LNCaP clone FGC (cell line): ENCODE measurements around the gene WDFY2.

Experiments
- DNase-seq: peaks from one replicate; pipeline ENCODE4 v3.0.0-alpha.2; 2011; ENCODE audit warnings: low read depth
- H3K4me3 ChIP-seq: 2 replicates; pipeline ENCODE4 v1.5.1; 2011; ENCODE audit warnings: mild to moderate bottlenecking, low read depth, low read length, control low read depth
- TF ChIP-seq, protein P1 (sequence below): IDR thresholded peaks from 2 replicates; pipeline ENCODE4 v1.5.1; 2012; ENCODE audit warnings: mild to moderate bottlenecking; ENCODE audit not compliant: control insufficient read depth, insufficient read depth; ENCODE audit errors: extremely low read depth

The WDFY2 gene

DNA sequence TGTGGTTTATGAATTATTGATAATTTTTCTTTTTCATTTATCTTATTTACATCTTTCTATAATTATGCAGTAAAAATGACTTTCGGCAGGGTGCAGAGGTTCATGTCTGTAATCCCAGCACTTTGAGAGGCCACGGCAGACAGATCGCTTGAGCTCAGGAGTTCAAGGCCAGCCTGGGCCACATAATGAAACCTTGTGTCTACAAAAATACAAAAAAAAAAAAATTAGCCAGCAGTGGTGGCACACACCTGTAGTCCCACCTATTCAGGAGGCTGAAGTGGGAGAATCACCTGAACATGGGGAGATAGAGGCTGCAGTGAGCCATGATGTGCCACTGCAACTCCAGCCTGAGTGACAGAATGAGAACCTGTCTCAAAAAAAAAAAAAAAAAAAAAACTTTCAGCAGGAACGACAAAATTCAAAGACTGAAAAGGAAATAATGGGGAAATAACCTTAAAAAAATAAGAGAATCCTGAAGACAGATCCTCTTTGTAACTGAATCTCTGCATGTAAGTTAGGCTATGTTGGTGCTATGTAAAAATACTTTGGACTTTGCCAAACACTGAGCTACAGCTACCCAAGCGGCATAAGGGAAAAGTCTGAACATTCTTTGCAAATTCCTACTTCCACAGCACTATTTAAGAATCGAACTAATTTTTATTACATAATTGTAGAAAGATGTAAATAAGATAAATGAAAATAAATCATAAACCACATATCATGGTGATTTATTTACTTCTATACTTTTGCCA, 36.7 kb upstream of the WDFY2 start:
- TF ChIP-seq, protein P1, sequence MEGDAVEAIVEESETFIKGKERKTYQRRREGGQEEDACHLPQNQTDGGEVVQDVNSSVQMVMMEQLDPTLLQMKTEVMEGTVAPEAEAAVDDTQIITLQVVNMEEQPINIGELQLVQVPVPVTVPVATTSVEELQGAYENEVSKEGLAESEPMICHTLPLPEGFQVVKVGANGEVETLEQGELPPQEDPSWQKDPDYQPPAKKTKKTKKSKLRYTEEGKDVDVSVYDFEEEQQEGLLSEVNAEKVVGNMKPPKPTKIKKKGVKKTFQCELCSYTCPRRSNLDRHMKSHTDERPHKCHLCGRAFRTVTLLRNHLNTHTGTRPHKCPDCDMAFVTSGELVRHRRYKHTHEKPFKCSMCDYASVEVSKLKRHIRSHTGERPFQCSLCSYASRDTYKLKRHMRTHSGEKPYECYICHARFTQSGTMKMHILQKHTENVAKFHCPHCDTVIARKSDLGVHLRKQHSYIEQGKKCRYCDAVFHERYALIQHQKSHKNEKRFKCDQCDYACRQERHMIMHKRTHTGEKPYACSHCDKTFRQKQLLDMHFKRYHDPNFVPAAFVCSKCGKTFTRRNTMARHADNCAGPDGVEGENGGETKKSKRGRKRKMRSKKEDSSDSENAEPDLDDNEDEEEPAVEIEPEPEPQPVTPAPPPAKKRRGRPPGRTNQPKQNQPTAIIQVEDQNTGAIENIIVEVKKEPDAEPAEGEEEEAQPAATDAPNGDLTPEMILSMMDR = no peak
- H3K4me3 ChIP-seq = no peak overlapping the region
- no peak for DNase-seq

DNA sequence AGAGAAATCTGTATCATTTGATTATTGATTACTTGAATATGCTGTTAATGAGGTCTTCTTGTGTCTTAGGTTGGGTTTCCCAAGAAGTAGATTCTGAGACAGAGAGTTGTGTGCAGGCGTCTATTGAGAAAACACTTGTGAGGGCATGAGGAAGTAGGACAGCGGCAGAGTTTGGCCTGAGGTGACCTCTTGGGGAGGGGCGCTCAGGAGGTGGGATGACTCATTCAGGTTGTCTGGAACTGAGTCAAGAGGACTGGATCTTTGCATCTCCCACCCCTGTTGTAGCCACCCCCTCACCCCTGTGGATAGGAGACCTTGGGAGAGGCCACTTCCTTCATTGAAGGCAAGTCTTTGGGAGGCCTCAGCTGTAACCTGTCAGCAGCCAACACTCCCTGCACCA, 35.2 kb upstream of the WDFY2 start:
- TF ChIP-seq, protein P1 = no peak
- H3K4me3 ChIP-seq = no peak overlapping the region
- DNase-seq = no peak

DNA sequence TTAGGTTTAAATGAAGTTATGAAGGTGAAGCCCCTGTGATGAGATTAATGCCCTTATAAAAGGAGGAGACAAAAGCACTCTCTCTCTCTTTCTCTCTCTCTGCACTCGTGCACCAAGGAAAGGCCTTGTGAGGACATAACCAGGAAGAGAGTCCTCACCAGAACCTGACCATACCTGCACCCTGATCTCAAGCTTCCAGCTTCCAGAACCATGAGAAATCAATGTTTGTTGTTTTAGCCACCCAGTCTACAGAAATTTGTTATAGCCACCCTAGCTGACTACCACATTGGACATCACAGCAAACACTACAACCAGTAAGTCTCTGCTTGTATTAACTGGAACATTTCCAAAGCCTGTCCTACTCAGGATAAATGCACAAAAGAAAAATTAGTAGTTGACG, 34.7 kb upstream of the WDFY2 start:
- no peak overlapping the region for H3K4me3 ChIP-seq
- TF ChIP-seq, protein P1 = no peak
- no peak for DNase-seq

DNA sequence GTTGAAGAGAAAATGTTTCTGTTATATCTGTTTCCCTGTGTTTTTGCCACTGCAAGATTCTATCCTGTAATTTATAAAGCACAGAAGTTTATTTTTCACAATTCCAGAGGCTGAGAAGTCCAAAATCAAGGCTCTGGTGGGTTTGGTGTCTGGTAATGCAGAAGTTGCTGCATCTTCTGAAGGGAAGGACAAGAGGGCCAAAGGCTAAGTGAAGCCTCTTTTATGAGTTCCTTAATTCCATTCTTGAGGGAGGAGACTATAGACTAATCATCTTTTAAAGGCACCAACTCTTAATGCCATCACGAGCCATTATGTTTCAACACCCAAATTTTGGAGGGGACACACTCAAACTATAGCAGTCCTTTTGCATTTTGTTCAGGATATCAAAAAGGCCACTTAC, 34.1 kb upstream of the WDFY2 start:
- no peak overlapping the region for H3K4me3 ChIP-seq
- no peak for DNase-seq
- TF ChIP-seq, protein P1 = no peak

DNA sequence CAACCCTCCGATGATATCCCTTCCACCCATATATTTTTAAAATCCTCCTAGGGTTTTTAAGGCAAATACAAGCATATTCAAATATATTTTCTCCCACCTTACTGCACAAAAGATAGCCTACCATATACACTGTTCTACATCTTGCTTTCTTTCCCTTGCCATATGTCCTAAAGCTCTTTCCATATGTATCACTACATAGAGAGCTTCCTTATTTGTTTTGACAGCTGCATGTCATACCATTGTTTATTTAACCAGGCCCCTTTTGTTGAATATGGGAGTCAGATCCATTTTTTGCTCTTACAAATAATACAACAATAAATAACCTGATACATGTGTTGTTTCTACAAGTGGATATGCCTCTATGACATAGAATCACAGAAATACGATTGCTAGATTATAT, 32.8 kb upstream of the WDFY2 start:
- no peak overlapping the region for H3K4me3 ChIP-seq
- TF ChIP-seq, protein P1 = no peak
- DNase-seq = no peak

DNA sequence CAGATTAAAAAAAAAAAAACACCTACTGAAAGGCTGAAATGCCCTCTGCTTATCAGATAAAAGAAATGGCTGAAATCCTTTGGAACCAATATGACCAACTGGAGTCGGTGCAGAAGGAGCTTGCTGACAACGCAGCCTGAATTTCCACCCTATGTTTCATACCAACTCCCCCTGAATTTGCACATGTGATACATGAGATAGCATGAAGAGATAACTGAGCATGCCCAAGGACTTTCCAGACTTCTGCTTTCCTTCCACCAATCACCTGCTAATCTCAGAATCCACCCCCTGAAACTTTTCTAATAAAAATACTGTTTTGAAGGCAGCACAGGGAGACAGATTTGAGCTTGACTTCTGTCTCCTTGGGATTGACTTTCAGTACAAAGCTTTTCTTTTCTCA, 32.2 kb upstream of the WDFY2 start:
- TF ChIP-seq, protein P1 = no peak
- no peak overlapping the region for H3K4me3 ChIP-seq
- no peak for DNase-seq

DNA sequence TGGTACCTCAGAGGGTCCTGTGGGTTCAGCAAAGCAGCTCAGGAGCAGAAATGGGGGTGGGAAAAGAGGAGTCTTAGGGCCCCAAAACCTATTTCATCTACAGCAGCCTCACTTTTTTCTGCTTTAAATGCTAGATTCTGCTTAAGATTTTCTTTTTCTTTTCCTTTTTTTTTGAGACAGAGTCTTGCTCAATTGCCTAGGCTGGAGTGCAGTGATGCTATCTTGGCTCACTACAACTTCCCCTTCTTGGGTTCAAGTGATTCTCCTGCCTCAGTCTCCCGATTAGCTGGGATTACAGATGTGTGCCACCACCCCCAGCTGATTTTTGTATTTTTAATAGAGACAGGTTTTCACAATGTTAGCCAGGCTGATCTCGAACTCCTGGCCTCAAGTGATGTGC, 30.7 kb upstream of the WDFY2 start:
- no peak for DNase-seq
- TF ChIP-seq, protein P1 = no peak
- no peak overlapping the region for H3K4me3 ChIP-seq
